Cortex of kidney (tissue), 1 donor: ENCODE measurements around the gene ADCY3.

Experiments
- DNase-seq: peaks from one replicate; lab custom pipeline; 2025; lab: John Stamatoyannopoulos, UW

Gene ADCY3

DNA sequence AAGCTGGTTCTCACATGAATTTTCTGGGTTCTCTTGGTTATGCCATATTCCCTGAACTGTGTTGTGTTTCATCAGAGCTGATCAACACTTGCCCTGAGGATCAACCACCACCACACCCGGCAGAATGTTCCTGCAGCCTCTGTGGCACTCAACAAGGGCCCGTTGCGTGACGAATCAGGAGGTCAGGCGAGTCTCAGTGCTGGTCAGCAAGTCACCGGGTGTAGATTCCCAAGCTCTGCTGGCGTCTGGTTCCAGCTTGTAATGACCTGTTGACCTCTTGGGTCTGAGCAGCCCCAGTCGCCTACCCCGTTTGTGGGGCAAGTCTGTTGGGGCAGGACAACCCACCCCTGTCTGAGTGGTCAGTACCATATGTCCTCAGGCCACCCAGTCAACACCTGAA lies 46.0 kb downstream of the ADCY3 start:
- no peak for DNase-seq

DNA sequence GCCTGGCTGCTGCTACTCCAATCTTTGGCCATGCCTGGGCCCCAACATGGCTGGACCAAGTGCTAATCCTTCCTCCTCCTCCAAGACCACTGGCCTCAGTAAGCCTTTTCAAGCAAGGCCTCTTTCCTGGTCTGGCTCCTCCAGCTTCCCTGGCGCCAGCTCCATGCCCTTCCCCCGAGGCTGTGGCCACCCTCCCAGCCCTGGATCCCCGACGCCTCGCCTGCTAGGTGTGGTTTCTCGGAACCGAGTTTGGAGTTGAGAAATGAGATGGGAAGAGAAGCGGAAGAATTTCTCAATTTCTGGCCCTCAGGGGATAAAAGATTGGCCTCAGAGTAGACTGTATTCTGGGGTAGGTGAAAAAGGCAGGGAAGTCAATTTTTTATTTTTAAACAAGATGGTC lies 46.4 kb downstream of the ADCY3 start:
- no peak for DNase-seq

DNA sequence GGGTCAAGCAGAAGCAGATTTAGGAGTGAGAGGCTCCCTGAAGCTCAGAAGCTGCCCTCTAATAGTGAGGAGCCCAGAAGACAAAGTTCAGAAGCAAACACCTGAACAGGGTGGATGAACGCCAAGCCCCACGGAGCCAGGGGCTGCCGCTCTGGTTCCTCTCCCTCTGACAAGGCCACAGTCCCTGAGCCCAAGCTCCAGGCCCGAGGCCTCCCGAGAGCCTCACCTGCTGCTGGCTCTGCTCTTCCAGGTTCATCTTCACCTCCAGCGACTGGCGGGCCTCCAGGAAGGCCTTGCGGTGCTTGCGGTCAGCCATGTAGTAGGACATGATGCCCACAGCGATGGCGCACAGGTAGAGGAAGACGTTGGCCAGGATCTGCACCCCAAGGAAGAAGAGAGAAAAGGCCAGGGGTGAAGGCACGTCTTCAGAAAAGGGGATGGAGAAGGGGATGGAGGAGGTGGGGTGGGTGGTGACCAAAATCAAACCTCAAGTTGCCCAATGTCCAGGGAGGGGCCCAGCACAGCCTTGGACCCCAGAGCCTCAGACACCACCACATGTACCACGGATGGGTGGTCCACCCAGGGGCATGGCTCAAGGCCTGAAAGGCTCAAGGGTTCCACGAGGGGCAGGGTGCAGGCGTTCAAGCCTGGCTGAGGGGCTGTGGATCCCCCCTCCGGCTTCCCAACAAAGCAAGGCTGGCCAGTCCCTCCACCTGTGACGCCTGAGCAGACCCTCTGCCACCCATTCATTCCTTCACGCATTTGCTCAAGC lies 47.5 kb downstream of the ADCY3 start:
- no peak for DNase-seq

DNA sequence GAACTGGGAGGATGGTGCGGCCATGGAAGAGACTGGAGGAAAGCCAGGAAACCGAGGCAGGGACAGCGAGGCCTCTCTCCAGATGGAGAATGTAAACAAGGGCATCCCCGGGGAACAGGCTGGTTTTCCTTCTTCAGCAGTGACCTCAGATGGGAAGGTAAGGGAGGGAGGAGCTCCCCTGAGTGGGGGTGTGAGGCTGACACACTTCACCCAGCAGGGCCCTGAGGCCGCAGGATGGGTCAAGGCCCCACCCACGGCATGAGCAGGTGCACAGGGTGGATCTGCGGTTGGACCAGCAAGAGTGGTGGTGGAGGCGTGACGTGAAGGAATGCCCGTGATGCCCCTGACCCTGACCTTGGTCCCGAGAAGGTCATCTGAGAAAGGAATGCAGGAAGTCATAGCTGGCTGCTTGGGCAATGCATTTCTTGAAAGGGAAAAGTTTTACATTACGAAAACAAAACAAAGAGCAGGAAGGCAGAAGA lies 48.1 kb downstream of the ADCY3 start:
- no peak for DNase-seq

DNA sequence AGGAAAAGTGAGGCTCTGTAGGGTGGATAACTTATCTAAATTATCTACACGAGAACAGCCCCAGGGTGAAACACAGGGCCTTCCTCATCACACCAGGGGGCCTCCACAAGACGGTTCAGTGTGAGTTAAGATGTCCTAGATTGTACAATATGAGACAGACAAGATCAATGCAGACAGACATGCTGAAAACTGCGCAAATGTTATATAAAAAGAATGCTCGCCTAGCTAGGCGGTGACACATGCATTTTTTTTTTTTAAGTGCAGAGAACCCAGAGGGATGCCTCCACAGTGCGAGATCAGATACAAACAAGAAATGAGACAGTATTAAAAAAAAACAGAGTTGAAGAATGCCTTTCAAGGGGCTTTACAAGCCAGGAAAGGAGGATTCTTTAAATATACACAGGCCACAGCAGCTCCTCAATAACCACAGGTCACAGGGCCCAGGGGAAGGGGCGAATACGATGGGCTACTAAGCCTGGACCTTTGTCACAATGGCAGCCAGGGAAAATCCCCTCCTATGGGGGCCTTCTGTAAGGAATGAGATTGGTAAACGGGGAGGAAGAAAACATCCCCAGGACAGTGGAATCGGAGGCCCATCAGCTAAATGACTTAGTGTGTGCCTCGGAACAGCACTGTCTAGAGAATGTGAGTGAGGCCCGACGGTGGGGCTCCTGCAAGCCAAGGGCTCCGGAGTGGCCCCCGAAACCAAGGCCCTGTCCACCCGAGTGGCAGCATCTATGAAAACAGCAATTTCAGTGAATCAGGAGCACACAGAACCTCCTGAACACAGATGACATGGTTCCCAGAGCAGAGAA lies 48.9 kb downstream of the ADCY3 start:
- no peak for DNase-seq

DNA sequence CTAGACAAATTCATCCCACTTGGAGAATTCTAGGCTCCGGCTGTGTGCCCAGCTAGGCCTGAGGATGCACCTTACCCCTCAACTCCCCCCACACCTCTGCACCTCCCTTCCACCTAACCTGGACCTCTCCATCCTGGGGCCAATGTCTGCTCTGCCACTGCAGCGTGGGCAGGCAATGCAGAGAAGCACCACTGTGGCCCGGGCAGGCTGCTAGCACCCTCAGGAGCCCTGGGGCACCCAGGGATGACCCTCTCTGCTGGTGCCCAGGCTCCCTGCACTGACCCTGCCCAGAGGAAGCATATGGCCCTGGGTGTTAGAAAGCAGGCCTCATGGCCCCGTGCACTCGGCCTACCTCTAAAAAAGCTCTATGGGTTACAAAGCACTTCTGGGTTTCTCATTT lies 49.6 kb downstream of the ADCY3 start:
- no peak for DNase-seq

DNA sequence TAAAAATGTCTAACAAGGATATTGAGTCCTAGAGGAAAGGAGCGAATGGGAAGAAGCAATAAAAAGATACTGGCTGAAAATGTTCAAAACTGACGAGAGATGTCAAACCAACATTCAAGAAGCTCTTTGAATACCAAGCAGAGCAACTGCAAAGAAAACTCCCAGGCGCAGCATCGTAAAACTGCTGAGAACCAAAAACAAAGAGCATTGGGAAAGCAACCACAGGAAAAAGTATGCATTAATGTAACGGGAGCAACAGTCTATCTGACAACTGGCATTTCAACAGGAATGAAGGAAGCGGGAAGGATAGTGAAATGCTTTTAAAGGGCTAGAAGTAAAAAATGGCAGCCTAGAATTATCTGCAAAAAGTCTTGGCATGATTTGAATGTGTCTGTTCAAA lies 53.1 kb downstream of the ADCY3 start:
- no peak for DNase-seq

DNA sequence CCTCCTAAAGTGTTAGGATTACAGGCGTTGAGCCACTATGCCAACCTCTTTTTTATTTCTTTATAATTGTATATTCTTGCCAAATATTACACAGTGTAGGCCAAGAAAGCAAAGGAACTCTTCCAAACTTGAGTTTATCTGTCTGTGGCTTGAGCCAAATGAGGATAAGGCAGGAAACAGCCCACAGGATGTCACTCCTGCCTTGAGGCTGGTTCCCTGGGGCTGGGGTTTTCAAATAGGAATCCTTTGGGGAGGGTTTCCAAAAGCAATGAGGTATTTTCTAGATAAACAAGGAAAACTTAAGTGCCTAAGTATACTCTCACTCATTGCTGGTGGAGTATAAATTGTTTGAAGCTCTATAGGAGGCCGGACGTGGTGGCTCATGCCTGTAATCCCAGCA lies 56.4 kb downstream of the ADCY3 start:
- no peak for DNase-seq

DNA sequence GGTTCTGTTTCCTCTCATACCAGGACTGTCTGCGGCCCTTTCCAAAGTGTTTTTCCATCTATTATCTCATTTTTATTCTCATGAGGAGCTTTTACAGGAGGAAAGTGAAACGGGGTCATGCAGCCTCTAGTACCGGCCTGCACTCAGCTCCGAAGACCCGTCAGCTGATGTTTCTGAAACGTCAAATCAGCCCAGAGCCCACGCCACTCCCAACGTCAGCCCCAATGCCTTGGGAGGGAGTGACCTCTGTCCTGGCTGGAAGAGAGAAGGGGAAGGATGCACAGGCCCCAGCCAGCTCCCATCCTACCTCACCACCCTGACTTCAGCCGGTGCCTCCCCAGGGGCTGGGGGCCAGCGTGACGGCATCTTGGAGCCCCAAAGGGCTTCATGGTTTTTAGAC lies 58.5 kb downstream of the ADCY3 start:
- no peak for DNase-seq

DNA sequence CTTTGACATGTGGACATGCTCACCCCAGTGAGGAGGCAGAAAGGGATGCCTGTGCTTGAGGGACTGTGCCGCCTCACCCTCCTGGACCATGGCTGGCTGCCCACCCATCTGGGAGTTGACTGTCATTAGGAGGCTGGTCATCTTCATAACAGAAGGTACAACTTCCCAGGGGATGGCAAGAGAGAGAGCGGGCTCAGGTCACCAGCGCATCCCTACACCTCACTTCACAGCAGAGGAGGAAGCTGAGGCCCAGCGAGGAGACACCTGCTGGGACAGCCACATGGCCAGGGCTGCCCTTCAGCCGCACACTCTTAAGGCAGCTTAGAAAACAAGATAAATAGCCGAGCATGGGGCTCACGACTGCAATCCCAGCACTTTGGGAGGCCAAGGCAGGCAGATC lies 59.4 kb downstream of the ADCY3 start:
- DNase-seq = no peak

DNA sequence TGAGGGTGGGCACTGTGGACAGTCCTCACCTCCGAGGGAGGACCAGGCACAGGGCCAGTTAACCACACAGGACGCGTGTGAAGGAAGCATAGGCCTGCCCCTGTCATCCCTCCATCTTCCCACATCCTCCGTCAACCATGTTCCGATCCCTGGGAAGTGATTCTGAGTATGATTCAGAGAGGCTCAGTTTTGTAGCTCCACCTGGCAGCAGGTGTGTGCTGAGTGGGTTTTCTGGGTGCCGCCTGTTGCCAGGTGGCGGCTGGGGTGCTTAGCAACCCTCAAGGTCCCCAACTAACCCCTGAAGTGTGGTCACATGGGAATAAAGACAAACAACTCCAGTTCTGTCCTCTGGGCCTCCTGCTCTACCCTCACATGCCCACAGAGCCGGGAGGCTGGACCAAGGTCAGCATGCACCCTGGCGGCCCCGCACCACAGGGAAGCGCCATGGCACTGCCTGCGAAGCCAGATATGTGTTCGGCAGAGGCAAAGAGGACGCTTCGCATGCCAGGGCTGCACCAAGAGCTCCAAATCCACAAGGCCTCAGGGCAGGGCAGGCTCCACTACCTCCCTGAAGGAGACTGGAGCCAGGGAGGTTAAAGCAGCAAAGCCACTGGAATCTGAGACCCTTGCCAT lies 60.0 kb downstream of the ADCY3 start:
- DNase-seq = no peak

DNA sequence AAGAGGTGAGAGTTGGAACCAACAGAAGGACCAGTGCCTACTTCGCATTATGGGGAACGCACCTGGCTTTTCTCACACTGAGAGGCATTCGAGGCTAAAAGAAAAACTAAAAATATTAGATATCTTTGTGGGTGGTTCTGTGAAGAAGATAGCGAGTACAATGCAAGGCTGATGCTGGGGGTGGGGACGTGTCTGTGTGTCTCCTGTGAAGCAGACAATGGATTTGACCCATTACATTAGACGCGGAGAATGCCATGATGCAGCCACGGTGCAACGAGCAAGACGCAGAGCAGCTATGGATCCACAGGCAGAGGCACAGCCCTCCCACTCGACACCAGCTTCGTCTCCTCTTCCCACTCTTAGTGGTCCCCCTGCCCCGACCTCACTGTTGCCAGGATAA lies 61.0 kb downstream of the ADCY3 start:
- no peak for DNase-seq

DNA sequence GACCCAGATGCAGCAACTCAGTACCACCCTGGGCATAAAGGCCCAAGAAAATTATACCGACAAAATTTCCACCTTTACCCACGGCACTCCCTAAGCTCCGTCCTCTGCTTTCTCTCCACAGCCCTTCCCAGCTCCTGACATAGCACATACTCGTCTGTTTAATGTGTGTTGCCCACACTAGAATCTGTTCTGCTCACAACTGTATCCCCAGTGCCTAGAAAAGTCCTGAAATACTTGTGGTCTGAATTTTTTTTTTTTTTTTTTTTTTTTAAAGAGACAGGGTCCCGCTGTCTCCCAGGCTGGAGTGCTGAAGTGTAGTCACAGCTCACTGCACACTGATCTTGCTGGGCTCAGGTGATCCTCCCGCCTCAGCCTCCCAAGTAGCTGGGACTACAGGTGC lies 62.3 kb downstream of the ADCY3 start:
- DNase-seq = no peak

DNA sequence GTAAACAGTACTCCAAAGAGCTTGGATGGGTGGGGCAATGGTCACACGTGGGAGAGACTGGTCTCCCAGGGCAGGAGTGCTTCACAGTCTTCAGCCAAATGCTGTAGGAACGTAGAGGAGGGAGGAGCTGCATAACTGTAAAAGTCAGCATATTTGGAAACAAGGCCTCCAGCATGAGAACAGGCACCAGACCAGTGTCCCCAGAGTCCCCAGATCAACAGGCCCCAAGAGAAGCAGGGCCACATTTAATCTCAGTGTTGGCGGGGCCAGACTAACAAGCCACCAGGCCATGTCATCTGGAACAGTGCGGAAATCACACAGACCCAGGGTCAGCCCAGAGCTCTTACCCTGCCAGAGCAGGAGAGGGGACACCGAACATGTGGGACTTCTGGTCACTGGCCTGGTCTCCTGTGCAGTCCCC lies 63.2 kb downstream of the ADCY3 start:
- no peak for DNase-seq

DNA sequence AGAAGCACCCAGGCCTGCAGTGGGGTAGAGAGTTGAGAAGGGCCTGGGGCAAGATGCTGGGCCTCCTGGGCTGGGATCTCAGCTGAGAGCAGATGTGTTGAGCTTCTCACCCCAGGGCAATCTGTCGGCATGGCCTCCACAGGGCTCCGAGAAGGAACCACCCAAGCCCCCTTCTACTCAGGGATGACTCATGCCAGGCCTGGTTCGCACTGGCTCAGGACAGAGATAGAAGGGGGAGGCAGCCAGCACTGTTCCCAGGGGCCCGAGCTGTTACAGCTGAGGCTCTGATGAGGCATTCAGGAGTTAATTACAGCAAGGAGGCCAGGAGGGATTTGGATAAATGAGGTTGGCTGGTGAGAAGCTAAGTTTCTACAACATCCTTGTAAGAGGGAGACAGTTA lies 64.3 kb downstream of the ADCY3 start:
- DNase-seq = no peak

DNA sequence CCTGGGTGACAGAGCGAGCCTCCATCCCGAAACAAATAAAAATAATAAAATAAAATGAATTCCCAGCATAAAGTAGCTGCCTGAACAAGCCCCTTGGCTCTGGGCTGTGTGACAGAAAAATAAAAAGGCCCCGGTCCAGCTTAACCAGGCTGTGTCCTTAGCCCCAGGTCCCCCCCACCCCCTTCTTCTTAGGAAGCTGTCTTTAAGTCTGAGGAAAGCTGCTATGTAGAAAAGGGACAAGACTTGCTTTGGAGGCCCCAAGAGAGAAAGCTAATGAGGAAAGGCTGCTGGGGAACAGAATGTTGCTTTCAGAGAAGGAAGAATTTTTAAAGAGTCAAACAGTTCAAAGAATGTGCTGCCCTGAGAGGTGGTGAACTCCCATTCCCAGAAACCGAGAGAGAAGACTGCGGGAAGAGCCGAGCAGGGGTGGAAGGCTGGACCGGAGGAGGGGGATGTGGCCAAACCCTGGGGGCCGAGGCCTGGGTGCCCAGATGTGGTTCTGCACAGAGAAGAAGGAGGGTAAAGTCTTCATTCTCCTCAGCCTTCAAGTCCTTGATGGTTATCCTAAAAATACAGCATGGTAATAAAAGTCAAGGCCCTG lies 64.9 kb downstream of the ADCY3 start:
- no peak for DNase-seq

DNA sequence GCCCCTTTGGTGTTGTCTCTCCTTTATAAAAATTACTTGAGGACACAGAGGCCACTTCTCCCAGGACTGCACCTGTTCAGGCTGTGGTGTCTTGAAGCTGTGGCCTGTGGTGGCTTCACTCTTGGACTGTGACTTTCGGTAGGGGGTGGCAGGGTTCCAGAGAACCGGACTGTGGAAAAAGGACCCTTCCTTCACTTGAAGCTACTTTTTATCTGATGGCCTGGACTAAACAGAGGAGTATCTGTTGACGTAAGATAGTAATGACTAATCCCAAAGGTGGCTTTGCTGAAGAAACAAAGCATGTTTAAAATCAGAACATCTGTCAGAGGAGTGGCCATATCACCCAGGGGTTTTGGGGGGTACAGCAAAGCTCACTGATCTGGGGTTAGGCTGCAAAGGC lies 66.0 kb downstream of the ADCY3 start:
- no peak for DNase-seq

DNA sequence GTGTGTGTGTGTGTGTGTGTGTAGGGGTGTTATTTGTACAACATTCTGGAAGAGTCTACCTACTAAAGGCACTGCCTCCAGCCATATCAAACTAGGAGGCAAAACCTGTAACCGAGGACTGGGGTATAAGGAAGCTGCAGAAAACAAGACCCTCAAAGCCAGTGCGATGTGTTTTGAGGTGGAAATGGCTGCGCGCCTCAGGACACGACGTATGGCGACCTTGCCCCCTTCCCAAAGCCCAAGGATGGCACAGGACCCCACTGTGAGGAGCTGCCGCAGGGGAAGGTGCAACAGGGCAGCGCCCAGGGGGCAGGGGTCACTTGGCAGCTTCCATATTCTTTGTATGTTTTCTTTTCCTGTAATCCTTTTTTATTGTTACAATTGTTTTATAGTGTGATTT lies 67.0 kb downstream of the ADCY3 start:
- DNase-seq = no peak

DNA sequence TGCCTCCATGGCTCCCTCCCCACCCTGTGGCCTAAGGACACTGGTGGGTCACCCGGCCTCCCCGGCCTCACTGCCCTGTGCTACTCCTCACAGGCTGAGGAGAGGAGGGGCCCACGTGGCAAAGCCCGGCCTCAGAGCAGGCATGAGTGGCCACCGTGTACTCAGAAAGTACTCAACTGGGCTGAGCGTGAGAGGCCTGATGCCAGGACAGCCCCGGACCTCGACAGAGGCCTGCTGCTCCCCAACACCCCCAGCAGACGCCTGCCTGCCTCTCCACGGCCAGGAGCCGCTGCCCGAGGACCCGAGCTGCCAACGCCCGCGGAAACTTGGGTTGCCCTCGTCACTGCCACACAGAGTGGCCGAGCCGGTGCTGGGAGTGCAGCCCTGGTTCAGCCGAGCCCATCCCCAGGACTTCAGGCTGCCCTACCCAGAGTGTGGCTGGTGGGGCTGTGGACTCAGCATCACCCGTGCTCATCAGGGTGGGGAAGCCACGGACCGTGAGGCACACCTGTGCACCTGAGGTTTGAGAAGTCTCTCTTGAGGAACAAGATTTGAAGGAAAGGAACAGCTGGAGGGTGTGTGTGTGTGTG lies 67.5 kb downstream of the ADCY3 start:
- DNase-seq = no peak

DNA sequence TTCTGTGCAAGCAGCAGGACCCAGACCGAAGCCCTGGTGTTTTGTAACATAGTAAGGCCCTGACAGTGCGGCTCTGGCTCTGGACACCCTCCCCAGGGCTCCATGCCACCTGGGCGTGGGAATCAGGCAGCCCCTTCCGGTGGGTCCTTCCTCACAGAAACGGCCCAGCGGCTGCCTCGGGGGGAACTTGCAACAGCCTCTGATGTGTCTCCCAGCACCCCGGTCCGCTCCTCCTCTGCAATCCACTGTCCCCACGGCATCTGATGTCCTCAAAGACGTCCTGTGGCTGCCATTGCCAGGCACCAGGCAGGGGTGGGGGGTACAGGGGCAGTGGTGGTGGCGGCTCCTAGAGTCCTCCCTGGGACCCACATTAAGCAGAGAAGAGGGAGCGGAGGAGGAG lies 68.0 kb downstream of the ADCY3 start:
- no peak for DNase-seq

DNA sequence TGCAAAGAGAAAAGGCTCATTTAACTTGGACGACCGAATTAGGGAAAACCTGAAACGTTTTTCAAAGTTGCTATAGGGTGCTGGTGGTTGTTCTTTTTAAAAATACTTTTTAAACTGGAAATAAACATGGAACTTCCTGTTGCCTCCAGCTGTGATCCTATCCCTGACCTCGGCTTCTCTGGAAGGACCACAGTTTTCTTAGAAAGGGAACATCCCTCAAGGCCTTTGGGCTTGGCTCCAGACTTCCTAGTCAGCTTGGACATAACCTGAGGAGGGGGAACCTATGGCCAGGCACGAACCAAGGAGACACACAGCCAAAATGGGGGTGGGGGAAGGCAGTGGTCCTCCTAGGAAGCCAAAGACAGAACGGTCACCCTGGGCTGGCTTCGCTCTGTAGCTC lies 69.1 kb downstream of the ADCY3 start:
- DNase-seq = no peak

DNA sequence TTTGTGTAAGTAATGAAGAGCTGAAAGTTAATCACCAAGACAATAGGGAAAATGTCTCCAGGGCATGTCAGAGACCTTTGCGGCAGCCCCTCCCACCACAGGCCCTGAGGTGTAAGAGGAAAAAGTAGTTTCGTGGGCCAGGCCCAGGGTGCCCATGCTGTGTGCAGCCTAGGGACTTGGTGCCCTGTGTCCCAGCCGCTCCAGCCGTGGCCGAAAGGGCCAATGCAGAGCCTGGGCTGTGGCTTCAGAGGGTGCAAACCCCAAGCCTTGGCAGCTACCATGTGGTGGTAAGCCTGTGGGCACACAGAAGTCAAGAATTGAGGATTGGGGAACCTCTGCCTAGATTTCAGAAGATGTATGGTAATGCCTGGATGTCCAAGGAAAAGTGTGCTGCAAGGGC lies 74.3 kb downstream of the ADCY3 start:
- no peak for DNase-seq
